Breast epithelium (tissue), 4 donors: ENCODE measurements around the gene RAP1GAP2. TPM values are rescaled to one million over a fixed set of nuclear protein-coding genes. Genes with fewer than 3 reads are reported as not detected.
"Not testable (repeated sequence)": the region's sequence is repeated elsewhere in the genome, so short reads cannot be mapped to it uniquely, and the experiment has no call there.

ENCODE experiments used
- DNase-seq, 2 donors: peaks; one replicate each; pipeline ENCODE4 v3.0.0-alpha.2; 2019; ENCODE audit warnings: low spot score in 2 of 2
- H3K27ac ChIP-seq, 2 donors: fragments of 200-600 bp; sonication (generic) in 1 of 2; one replicate each; pipeline ENCODE4 v1.5.1; 2016 to 2019; ENCODE audit warnings: mild to moderate bottlenecking in 1 of 2
- H3K27me3 ChIP-seq, 2 donors: fragments of 200-600 bp; sonication (generic) in 1 of 2; one replicate each; pipeline versions ENCODE4 v1.5.1 to v1.6.0; 2017 to 2019; ENCODE audit warnings: control low read depth in 1 of 2, mild to moderate bottlenecking in 1 of 2
- H3K36me3 ChIP-seq: fragments of 200-600 bp; one replicate; pipeline ENCODE4 v1.5.1; 2019
- H3K4me1 ChIP-seq, 2 donors: fragments of 200-600 bp; sonication (generic); one replicate each; pipeline ENCODE4 v1.5.1; 2016 to 2019; ENCODE audit warnings: control low read depth in 1 of 2
- H3K4me3 ChIP-seq, 3 donors: fragments of 200-600 bp; sonication (generic); 1 replicate in 2 of 3; 2 replicates in 1 of 3; pipeline ENCODE4 v1.5.1; 2016 to 2019; ENCODE audit warnings: mild to moderate bottlenecking in 3 of 3, moderate library complexity in 2 of 3
- H3K9me3 ChIP-seq, 2 donors: fragments of 200-600 bp; sonication (generic) in 1 of 2; one replicate each; pipeline ENCODE4 v1.5.1; 2016 to 2019; ENCODE audit warnings: control low read depth in 1 of 2
- POLR2A ChIP-seq: fragments of 450-650 bp; IDR thresholded peaks from one replicate; pipeline ENCODE4 v1.6.1; 2016; ENCODE audit warnings: antibody characterized with exemption, mild to moderate bottlenecking, moderate library complexity
- POLR2AphosphoS5 ChIP-seq, 3 donors: sonication (generic); formaldehyde crosslinking; IDR thresholded peaks; one replicate each; pipeline ENCODE4 v1.6.1; 2017; ENCODE audit warnings: antibody characterized with exemption in 3 of 3
- intact Hi-C: fragments of 100-400 bp; cut with DNase I; formaldehyde crosslinking; loops from one replicate; pipeline ENCODE4 v1.15.1; 2023; ENCODE audit warnings: low total_unique reads
- total RNA-seq, 3 donors: library from RNA; depleted of rRNA; stranded (reverse); fragments of >200 nt; gene quantifications; one replicate each; pipeline ENCODE4 v1.1.0, GENCODE V29; 2016
- TF ChIP-seq, protein P1 (sequence below), 3 donors: fragments of 450-650 bp; IDR thresholded peaks; one replicate each; pipeline ENCODE4 v1.5.1; 2016 to 2017; ENCODE audit warnings: antibody characterized with exemption in 3 of 3, mild to moderate bottlenecking in 3 of 3, moderate library complexity in 3 of 3

RAP1GAP2 gene
- total RNA-seq, 3 donors from 2014 or later, result 5.3 to 23.4 (median 10.8) TPM

DNA sequence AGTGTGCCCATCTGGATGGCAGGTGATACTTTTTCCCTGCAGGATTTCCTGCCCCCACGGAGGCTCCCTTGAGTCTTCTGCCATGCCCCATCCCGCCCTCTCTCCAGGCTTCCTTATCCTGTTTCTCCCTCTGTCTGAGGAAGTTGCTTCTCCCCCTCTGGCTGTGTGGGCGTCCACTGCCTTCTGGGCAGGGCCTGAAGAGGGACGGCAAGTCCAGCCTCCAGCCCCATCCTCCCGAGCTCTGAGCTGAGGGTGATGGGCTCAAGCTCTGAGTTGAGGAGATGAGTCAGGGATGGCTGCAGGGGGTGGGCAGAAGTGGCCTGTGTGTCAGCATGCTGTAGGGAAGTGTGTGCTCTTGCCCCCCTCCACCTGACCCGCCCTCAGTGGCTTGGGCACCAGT is 14.2 kb upstream of the RAP1GAP2 start:
- peaks cover 0 to 10% of the 10 kb centered on the region in 2 donors for H3K9me3 ChIP-seq
- TF ChIP-seq POLR2AphosphoS5 (IDR thresholded peaks at IDR 0.05) (no peak), POLR2A (no peak)
- TF ChIP-seq, protein P1, sequence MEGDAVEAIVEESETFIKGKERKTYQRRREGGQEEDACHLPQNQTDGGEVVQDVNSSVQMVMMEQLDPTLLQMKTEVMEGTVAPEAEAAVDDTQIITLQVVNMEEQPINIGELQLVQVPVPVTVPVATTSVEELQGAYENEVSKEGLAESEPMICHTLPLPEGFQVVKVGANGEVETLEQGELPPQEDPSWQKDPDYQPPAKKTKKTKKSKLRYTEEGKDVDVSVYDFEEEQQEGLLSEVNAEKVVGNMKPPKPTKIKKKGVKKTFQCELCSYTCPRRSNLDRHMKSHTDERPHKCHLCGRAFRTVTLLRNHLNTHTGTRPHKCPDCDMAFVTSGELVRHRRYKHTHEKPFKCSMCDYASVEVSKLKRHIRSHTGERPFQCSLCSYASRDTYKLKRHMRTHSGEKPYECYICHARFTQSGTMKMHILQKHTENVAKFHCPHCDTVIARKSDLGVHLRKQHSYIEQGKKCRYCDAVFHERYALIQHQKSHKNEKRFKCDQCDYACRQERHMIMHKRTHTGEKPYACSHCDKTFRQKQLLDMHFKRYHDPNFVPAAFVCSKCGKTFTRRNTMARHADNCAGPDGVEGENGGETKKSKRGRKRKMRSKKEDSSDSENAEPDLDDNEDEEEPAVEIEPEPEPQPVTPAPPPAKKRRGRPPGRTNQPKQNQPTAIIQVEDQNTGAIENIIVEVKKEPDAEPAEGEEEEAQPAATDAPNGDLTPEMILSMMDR (IDR thresholded peaks at IDR 0.05), result no peak
- no peak for DNase-seq
- no peaks in the 10 kb centered on the region for H3K36me3 ChIP-seq
- H3K27me3 ChIP-seq, result peaks cover 0 to 18% of the 10 kb centered on the region in 2 donors
- intact Hi-C loops, result loop anchor here (10.0 kb wide), 1 partner anchor 623 kb away; no protein-coding TSS in a partner anchor
- no peak overlapping the region for H3K27ac ChIP-seq
- H3K4me1 ChIP-seq, result no peaks in the 10 kb centered on the region
- no peak overlapping the region for H3K4me3 ChIP-seq

DNA sequence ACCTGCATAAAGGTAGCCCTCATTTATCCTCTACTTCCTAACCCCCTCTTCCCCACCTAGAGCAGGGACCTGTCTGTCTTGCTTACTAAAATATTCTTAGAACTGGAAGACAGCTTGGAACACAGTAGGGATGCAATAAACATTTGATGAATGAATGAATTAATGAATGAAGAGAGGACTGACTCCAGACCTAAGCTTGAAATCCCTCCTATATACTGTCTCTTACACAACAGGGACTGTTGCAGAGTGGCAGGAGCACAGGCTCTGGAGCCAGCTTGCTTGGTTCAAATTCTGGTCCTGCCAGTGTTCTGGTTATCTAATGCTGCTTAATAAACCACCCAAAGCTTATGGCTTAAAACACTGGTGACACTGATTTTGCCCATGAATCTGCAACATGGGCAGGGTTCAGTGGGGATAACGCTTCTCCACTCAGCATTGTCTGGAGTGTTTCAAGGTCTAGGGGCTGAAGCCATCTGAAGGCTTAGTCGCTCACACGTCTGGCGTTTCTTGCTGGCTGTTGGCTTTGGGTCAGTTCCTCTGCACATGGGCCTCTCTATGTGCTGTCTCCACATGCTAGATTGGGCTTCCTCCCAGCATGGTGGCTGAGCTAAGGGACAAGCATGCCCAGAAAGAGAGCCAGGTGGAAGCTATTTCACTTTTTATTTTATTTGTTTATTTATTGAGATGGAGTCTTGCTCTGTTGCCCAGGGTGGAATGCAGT is 12.8 kb upstream of the RAP1GAP2 start:
- no peak for DNase-seq
- TF ChIP-seq POLR2AphosphoS5 (IDR thresholded peaks at IDR 0.05), result no peak
- TF ChIP-seq, protein P1 (IDR thresholded peaks at IDR 0.05), result no peak
- no peak for TF ChIP-seq POLR2A
- intact Hi-C loops, result loop anchor here (10.0 kb wide), 1 partner anchor 621 kb away; no protein-coding TSS in a partner anchor
- H3K4me1 ChIP-seq, result no peaks in the 10 kb centered on the region
- H3K9me3 ChIP-seq, result peaks cover 0 to 10% of the 10 kb centered on the region in 2 donors
- no peaks in the 10 kb centered on the region for H3K36me3 ChIP-seq
- no peak overlapping the region for H3K4me3 ChIP-seq
- H3K27ac ChIP-seq, result no peak overlapping the region
- H3K27me3 ChIP-seq, result peaks cover 0 to 5% of the 10 kb centered on the region in 2 donors

DNA sequence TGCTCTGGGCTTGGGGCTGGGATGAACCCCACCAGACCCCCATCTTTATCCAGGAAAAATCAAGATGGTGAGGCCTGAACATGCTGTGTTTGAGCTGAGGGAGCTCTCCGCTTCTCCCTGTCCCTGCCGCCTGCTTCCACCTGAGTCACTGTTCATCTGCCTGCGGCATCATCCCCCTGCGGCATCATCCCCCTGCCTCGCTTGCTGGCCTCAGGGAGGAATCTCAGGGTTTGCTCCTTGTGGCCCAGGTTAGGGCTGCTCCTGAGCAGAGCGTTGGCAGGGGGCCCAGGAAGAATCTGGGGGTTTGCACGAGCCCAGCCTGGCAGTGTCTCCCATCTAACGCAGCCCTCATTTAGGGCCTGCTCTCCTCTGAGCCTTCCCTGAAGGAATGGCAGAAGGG is 11.4 kb upstream of the RAP1GAP2 start:
- H3K9me3 ChIP-seq, result peaks cover 0 to 10% of the 10 kb centered on the region in 2 donors
- H3K4me3 ChIP-seq, result no peak overlapping the region
- DNase-seq, result no peak
- TF ChIP-seq, protein P1 (IDR thresholded peaks at IDR 0.05), result no peak
- TF ChIP-seq POLR2AphosphoS5 (IDR thresholded peaks at IDR 0.05), result no peak
- TF ChIP-seq POLR2A, result no peak
- H3K27me3 ChIP-seq, result no peaks in the 10 kb centered on the region
- intact Hi-C loops, result loop anchor here (10.0 kb wide), 1 partner anchor 620 kb away; no protein-coding TSS in a partner anchor
- no peak overlapping the region for H3K27ac ChIP-seq
- H3K36me3 ChIP-seq, result no peaks in the 10 kb centered on the region
- H3K4me1 ChIP-seq, result no peaks in the 10 kb centered on the region

DNA sequence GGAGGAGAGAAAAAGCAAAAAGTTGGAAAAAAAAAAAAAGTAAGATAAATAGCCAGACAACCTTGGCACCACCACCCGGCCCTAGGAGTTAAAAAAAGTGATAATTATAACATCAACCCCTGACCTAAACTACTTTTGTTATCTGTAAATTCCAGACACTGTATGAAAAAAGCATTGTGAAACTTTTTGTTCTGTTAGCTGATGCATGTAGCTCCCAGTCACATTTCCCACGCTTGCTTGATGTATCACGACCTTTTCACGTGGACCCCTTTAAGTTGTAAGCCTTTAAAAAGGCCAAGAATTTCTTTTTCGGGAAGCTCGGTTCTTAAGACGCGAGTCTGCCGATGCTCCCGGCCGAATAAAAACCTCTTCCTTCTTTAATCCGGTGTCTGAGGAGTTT is 10.9 kb upstream of the RAP1GAP2 start:
- H3K9me3 ChIP-seq, result peaks cover 0 to 10% of the 10 kb centered on the region in 2 donors
- H3K27ac ChIP-seq, H3K4me3 ChIP-seq, H3K27me3 ChIP-seq, H3K36me3 ChIP-seq, H3K4me1 ChIP-seq, DNase-seq: not testable (repeated sequence)
- intact Hi-C loops, result loop anchor here (10.0 kb wide), 1 partner anchor 619 kb away; no protein-coding TSS in a partner anchor

DNA sequence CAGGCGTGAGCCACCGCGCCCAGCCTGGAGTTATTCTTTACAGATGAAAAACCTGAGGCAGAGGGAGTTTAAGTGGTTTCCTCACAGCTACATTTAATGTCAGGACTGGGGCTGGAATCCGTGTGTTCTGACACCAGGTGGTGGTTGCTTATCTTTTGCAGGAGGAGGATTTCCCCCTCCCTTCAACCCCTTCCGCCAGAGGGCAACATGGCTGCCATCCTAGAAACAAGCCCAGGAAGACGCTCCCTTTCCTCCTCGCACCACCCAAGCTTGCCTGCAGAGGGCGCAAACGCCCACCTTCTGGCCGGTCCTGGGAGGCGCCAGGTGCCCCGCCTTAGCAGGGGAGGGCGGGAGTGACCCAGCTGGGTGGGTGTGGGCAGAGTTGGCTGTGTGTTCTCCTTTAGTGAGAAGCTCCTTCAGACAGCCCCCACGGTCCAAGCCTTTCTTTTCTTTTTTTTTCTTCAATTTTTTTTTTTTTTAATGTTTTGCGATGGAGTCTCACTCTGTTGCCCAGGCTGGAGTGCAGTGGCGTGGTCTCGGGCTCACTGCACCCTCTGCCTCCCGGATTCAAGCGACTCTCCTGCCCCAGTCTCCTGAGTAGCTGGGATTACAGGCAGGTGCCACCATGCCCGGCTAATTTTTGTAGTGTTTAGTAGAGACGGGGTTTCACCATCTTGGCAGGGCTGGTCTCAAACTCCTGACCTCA is 9.9 kb upstream of the RAP1GAP2 start:
- Histone ChIP-seq H3K4me1 (no peaks in the 10 kb centered on the region), H3K9me3 (peaks cover 0 to 10% of the 10 kb centered on the region in 2 donors), H3K36me3 (no peaks in the 10 kb centered on the region), H3K27me3 (no peaks in the 10 kb centered on the region), H3K4me3 (peak overlapping the region in 1 of 3 donors; percentile 3), H3K27ac (no peak overlapping the region)
- peak; percentile 30 to 64 for DNase-seq
- intact Hi-C loops, result loop anchor here (10.0 kb wide), 1 partner anchor 618 kb away; no protein-coding TSS in a partner anchor
- no peak for TF ChIP-seq POLR2A
- TF ChIP-seq, protein P1 (IDR thresholded peaks at IDR 0.05), result peak in 2 of 3 donors; percentile 13 to 45
